Glutamatergic neuron (in vitro differentiated cells): Measurements from ENCODE around the gene WDR70. TPM values are rescaled to one million over a fixed set of nuclear protein-coding genes. Genes with fewer than 3 reads are reported as not detected.

Source experiments
- DNase-seq: peaks from one replicate; pipeline ENCODE4 v3.0.0; 2022
- H3K27ac Mint-ChIP-seq: one replicate; pipeline ENCODE4 v1.8.0; 2020; ENCODE audit warnings: mild to moderate bottlenecking, mixed read lengths, inconsistent platforms; ENCODE audit not compliant: unreplicated experiment
- H3K27me3 Mint-ChIP-seq: one replicate; pipeline ENCODE4 v1.8.0; 2020; ENCODE audit warnings: mild to moderate bottlenecking, moderate library complexity, mixed read lengths, inconsistent platforms; ENCODE audit not compliant: unreplicated experiment
- H3K36me3 Mint-ChIP-seq: one replicate; pipeline ENCODE4 v1.8.0; 2020; ENCODE audit warnings: mild to moderate bottlenecking, mixed read lengths, inconsistent platforms; ENCODE audit not compliant: unreplicated experiment
- H3K4me1 Mint-ChIP-seq: one replicate; pipeline ENCODE4 v1.8.0; 2020; ENCODE audit warnings: mild to moderate bottlenecking, low read depth, mixed read lengths, inconsistent platforms; ENCODE audit not compliant: unreplicated experiment
- H3K4me3 Mint-ChIP-seq: one replicate; pipeline ENCODE4 v1.8.0; 2020; ENCODE audit warnings: mild to moderate bottlenecking, mixed read lengths, inconsistent platforms; ENCODE audit not compliant: unreplicated experiment
- H3K9me3 Mint-ChIP-seq: one replicate; pipeline ENCODE4 v1.8.0; 2020; ENCODE audit warnings: mild to moderate bottlenecking, moderate library complexity, mixed read lengths, inconsistent platforms; ENCODE audit not compliant: unreplicated experiment
- total RNA-seq: library from RNA; stranded (reverse); fragmentation: NEBNext Ultra II Directional; extraction: Animal tissue kit (Norgen Biotek cat#: 25700); gene quantifications from one replicate; pipeline ENCODE4 v1.2.1, GENCODE V29; 2021; ENCODE audit not compliant: unreplicated experiment
- TF ChIP-seq, protein P1 (sequence below): fragments of 200-600 bp; sonication (generic); IDR thresholded peaks from one replicate; pipeline ENCODE4 v1.5.0; 2021; ENCODE audit not compliant: partially characterized antibody, unreplicated experiment

WDR70 gene
- total RNA-seq, 1 donor from 2014 or later, result 38.1 TPM

DNA sequence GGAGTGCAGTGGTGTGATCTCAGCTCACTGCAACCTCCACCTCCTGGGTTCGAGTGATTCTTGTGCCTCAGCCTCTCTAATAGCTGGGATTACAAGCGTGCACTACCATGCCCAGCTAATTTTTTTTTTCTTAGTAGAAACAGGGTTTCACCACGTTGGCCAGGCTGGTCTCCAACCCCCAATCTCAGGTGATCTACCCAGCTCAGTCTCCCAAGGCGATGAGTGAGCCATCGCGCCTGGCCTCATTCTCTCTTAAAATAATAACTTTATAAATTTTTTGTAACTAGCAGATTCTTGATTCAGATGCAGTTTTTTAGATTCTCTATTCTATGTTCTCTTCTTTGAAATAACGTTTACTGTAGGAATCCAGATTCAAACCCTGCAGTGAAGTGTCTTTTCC, 333.6 kb downstream of the WDR70 start:
- Mint-ChIP-seq H3K4me1 (no peaks in the 10 kb centered on the region), H3K27me3 (no peaks in the 10 kb centered on the region), H3K9me3 (no peaks in the 10 kb centered on the region), H3K4me3 (no peak overlapping the region), H3K36me3 (no peaks in the 10 kb centered on the region), H3K27ac (no peak overlapping the region)
- TF ChIP-seq, protein P1, sequence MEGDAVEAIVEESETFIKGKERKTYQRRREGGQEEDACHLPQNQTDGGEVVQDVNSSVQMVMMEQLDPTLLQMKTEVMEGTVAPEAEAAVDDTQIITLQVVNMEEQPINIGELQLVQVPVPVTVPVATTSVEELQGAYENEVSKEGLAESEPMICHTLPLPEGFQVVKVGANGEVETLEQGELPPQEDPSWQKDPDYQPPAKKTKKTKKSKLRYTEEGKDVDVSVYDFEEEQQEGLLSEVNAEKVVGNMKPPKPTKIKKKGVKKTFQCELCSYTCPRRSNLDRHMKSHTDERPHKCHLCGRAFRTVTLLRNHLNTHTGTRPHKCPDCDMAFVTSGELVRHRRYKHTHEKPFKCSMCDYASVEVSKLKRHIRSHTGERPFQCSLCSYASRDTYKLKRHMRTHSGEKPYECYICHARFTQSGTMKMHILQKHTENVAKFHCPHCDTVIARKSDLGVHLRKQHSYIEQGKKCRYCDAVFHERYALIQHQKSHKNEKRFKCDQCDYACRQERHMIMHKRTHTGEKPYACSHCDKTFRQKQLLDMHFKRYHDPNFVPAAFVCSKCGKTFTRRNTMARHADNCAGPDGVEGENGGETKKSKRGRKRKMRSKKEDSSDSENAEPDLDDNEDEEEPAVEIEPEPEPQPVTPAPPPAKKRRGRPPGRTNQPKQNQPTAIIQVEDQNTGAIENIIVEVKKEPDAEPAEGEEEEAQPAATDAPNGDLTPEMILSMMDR, result no peak
- DNase-seq, result no peak

DNA sequence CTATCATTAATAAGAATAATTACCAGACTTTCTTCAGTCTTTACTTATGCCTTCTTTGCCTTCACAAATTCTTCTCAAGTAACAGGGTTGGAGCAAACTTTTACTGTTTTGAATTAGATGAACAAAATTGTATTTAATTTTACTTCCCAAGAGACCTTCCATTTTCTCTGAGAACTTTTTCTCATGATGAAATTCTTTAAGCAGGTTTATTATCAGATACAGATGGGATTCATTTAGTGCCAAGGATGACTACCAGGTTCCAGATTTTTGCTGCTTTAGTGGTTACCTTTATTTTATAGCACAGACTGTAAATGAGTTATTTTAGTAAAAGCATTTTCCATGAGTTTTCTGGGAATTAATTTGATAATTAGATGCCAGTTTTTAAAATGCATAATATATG, 335.6 kb downstream of the WDR70 start:
- no peaks in the 10 kb centered on the region for H3K27me3 Mint-ChIP-seq
- TF ChIP-seq, protein P1, result no peak
- H3K4me1 Mint-ChIP-seq, result peaks cover under 1% of the 10 kb centered on the region
- H3K4me3 Mint-ChIP-seq, result no peak overlapping the region
- no peak overlapping the region for H3K27ac Mint-ChIP-seq
- DNase-seq, result no peak
- no peaks in the 10 kb centered on the region for H3K9me3 Mint-ChIP-seq
- no peaks in the 10 kb centered on the region for H3K36me3 Mint-ChIP-seq

DNA sequence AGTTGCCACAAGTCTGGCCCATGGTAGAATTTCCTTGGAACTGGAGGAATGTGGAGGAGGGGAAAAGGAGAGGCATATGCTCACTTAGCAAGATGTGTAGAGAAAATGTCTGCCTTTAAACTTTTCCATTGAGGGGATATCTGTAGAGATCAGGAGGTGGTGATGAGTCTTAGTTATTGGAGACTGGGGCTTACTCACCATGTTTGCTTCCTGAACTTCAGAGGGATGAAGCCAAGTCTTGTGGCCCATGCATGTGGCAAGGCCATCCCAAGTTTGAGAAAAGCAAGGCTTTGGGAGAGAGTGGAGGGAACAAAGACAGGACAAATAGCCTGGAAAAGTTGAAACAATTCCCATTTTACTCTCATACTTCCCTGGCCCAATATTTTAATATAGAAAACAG, 336.2 kb downstream of the WDR70 start:
- TF ChIP-seq, protein P1, result no peak
- Mint-ChIP-seq H3K4me3 (no peak overlapping the region), H3K27me3 (no peaks in the 10 kb centered on the region), H3K36me3 (no peaks in the 10 kb centered on the region), H3K4me1 (peaks cover 5% of the 10 kb centered on the region), H3K9me3 (no peaks in the 10 kb centered on the region), H3K27ac (no peak overlapping the region)
- DNase-seq, result no peak

DNA sequence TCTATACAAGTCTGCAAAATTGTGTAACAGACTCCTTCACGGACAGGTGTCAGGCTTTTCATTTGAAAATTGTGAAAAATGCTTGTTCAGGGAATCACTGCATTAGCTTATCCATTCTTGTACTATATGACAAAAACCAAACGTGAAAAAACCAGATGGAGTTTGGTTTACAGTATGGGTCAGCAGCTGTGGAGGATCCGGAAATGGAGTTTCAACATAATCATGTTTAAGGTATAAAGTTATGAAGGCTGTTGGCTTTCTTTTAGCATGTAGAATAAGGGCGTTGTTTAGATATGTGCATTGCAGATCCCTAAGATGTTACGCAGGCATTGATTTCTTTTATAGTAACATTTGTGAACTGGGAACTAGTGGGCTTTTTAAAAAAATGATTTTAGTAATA, 336.9 kb downstream of the WDR70 start:
- no peaks in the 10 kb centered on the region for H3K9me3 Mint-ChIP-seq
- H3K27ac Mint-ChIP-seq, result no peak overlapping the region
- no peaks in the 10 kb centered on the region for H3K27me3 Mint-ChIP-seq
- TF ChIP-seq, protein P1, result no peak
- peaks cover 8% of the 10 kb centered on the region for H3K4me1 Mint-ChIP-seq
- DNase-seq, result no peak
- no peaks in the 10 kb centered on the region for H3K36me3 Mint-ChIP-seq
- no peak overlapping the region for H3K4me3 Mint-ChIP-seq

DNA sequence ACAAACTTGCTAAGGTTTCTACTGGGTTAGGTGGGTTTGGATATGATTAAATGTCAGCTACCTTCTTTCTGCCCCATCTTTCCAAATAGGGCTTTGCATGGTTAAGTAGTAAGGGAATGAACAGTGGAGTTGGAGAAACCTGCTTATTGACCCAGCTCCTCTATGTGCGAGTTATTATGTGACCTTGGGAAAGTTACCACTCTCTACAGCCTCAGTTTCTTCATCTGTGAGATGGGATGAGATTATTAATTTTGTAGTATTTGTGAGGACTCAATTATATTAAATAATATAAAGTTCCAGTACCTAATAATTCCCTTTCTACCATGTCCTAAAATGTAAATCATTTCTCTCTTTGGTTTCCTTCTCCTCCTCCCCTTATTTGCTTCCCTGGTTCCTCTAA, 337.3 kb downstream of the WDR70 start:
- no peak overlapping the region for H3K4me3 Mint-ChIP-seq
- DNase-seq, result no peak
- peaks cover 8% of the 10 kb centered on the region for H3K4me1 Mint-ChIP-seq
- H3K27me3 Mint-ChIP-seq, result no peaks in the 10 kb centered on the region
- no peaks in the 10 kb centered on the region for H3K36me3 Mint-ChIP-seq
- TF ChIP-seq, protein P1, result no peak
- no peak overlapping the region for H3K27ac Mint-ChIP-seq
- H3K9me3 Mint-ChIP-seq, result no peaks in the 10 kb centered on the region
